Hematopoietic multipotent progenitor cell treated with erythropoietin and hydrocortisone succinate and interleukin-3 and kit ligand, for 4 days (in vitro differentiated cells): Measurements from ENCODE around the gene HK1.
"Not testable (repeated sequence)": the region's sequence is repeated elsewhere in the genome, so short reads cannot be mapped to it uniquely, and the experiment has no call there.

Source experiments
- DNase-seq: peaks from one replicate; pipeline ENCODE4 v3.0.0-alpha.2; 2015

The HK1 gene

GRCh38 chr10:69328888-69329287 is 50.6 kb downstream of the HK1 start:
- not testable (repeated sequence) for DNase-seq

GRCh38 chr10:69329721-69330178 is 51.5 kb downstream of the HK1 start:
- no peak for DNase-seq

GRCh38 chr10:69331161-69331560 is 52.9 kb downstream of the HK1 start:
- no peak for DNase-seq

GRCh38 chr10:69332278-69333010 is 54.1 kb downstream of the HK1 start:
- no peak for DNase-seq

- DNase-seq: no peak
Measured at GRCh38 chr10:69333205-69333604, 54.9 kb downstream of the HK1 start.

- DNase-seq: not testable (repeated sequence)
Measured at GRCh38 chr10:69333865-69334301, 55.6 kb downstream of the HK1 start.

- peak; percentile 92 for DNase-seq
Measured at GRCh38 chr10:69334302-69335062, 56.2 kb downstream of the HK1 start.

- DNase-seq: peak; percentile 84
Measured at GRCh38 chr10:69335063-69335587, 56.8 kb downstream of the HK1 start.

GRCh38 chr10:69335613-69336012 is 57.3 kb downstream of the HK1 start:
- DNase-seq: no peak

- no peak for DNase-seq
Measured at GRCh38 chr10:69336952-69337295, 58.6 kb downstream of the HK1 start.

- DNase-seq: peak; percentile 85
Measured at GRCh38 chr10:69337296-69338132, 59.2 kb downstream of the HK1 start.

- DNase-seq: no peak
Measured at GRCh38 chr10:69338133-69338456, 59.8 kb downstream of the HK1 start.

- DNase-seq: no peak
Measured at GRCh38 chr10:69338547-69339450, 60.5 kb downstream of the HK1 start.

- DNase-seq: no peak
Measured at GRCh38 chr10:69340695-69341094, 62.4 kb downstream of the HK1 start.

- no peak for DNase-seq
Measured at GRCh38 chr10:69343905-69344304, 65.6 kb downstream of the HK1 start.

GRCh38 chr10:69344591-69345252 is 66.4 kb downstream of the HK1 start:
- DNase-seq: peak; percentile 66

GRCh38 chr10:69345402-69345801 is 67.1 kb downstream of the HK1 start:
- no peak for DNase-seq

- DNase-seq: no peak
Measured at GRCh38 chr10:69345890-69346474, 67.7 kb downstream of the HK1 start.

GRCh38 chr10:69346776-69347175 is 68.5 kb downstream of the HK1 start:
- no peak for DNase-seq

- DNase-seq: peak; percentile 57
Measured at GRCh38 chr10:69348816-69349541, 70.7 kb downstream of the HK1 start.

GRCh38 chr10:69349542-69349888 is 71.2 kb downstream of the HK1 start:
- no peak for DNase-seq
